ENCODE results near the gene AKAP9.

AKAP9 gene

GRCh38 chr7:92121681-92122080, 181.0 kb downstream of the AKAP9 start:
- no peaks in the 10 kb centered on the region for H3K27me3 ChIP-seq (ENCODE audit: low read length)
- peaks cover 8% of the 10 kb centered on the region; the same call in 1 of the 2 replicates for H3F3A ChIP-seq (ENCODE audit: insufficient read depth)
- H3K27ac ChIP-seq (ENCODE audit: low read depth, low read length): no peak overlapping the region
- no peak overlapping the region for H3K4me3 ChIP-seq (ENCODE audit: insufficient read depth, low read length, poor library complexity, severe bottlenecking)
- TF ChIP-seq CTCF (IDR thresholded peaks at IDR 0.05; ENCODE audit: insufficient read depth, low read length, poor library complexity, severe bottlenecking) (no peak), EZH2phosphoT487 (conservative IDR thresholded peaks at IDR 0.05; ENCODE audit: low read length) (no peak)
- H4K20me1 ChIP-seq (ENCODE audit: low read depth, low read length): peaks cover 44% of the 10 kb centered on the region
- H3K9me2 ChIP-seq (replicated peaks; ENCODE audit: insufficient read depth, low read length): no peaks in the 10 kb centered on the region
- peaks cover 92% of the 10 kb centered on the region for H3K36me3 ChIP-seq (ENCODE audit: low read length)
- H3K4me2 ChIP-seq (ENCODE audit: low read depth, low read length, poor library complexity, severe bottlenecking): no peak overlapping the region
- peaks cover 68% of the 10 kb centered on the region for H3K79me2 ChIP-seq (ENCODE audit: insufficient read depth, low read length)
- no peak overlapping the region for H2AFZ ChIP-seq (ENCODE audit: low read depth, low read length, severe bottlenecking)
- no peaks in the 10 kb centered on the region for H3K9me3 ChIP-seq (ENCODE audit: insufficient read depth, low read length)
- H3K9ac ChIP-seq (ENCODE audit: low read length): no peak overlapping the region

- TF ChIP-seq CTCF (IDR thresholded peaks at IDR 0.05; ENCODE audit: insufficient read depth, low read length, poor library complexity, severe bottlenecking) (no peak), EZH2phosphoT487 (conservative IDR thresholded peaks at IDR 0.05; ENCODE audit: low read length) (no peak)
- H3K4me3 ChIP-seq (ENCODE audit: insufficient read depth, low read length, poor library complexity, severe bottlenecking): no peak overlapping the region
- H3K27ac ChIP-seq (ENCODE audit: low read depth, low read length): peak overlapping the region; percentile 89; the same call in 1 of the 2 replicates
- H3K79me2 ChIP-seq (ENCODE audit: insufficient read depth, low read length): peaks cover 71% of the 10 kb centered on the region
- H3K9me2 ChIP-seq (replicated peaks; ENCODE audit: insufficient read depth, low read length): no peaks in the 10 kb centered on the region
- H3K36me3 ChIP-seq (ENCODE audit: low read length): peaks cover 58% of the 10 kb centered on the region
- peak overlapping the region; percentile 83 for H3K4me2 ChIP-seq (ENCODE audit: low read depth, low read length, poor library complexity, severe bottlenecking)
- peaks cover 51% of the 10 kb centered on the region for H4K20me1 ChIP-seq (ENCODE audit: low read depth, low read length)
- H3K9me3 ChIP-seq (ENCODE audit: insufficient read depth, low read length): no peaks in the 10 kb centered on the region
- H3K27me3 ChIP-seq (ENCODE audit: low read length): no peaks in the 10 kb centered on the region
- H3F3A ChIP-seq (ENCODE audit: insufficient read depth): peaks cover 22% of the 10 kb centered on the region; the same call in 1 of the 2 replicates
- no peak overlapping the region for H3K9ac ChIP-seq (ENCODE audit: low read length)
- no peak overlapping the region for H2AFZ ChIP-seq (ENCODE audit: low read depth, low read length, severe bottlenecking)
Observed at GRCh38 chr7:92131093-92131492, 190.4 kb downstream of the AKAP9 start.

GRCh38 chr7:92131764-92132330, 191.2 kb downstream of the AKAP9 start:
- peak overlapping the region; percentile 89 for H3K27ac ChIP-seq (ENCODE audit: low read depth, low read length)
- H3K4me3 ChIP-seq (ENCODE audit: insufficient read depth, low read length, poor library complexity, severe bottlenecking): peak overlapping the region; percentile 87
- no peaks in the 10 kb centered on the region for H3K9me2 ChIP-seq (replicated peaks; ENCODE audit: insufficient read depth, low read length)
- peaks cover 70% of the 10 kb centered on the region for H3K79me2 ChIP-seq (ENCODE audit: insufficient read depth, low read length)
- TF ChIP-seq CTCF (IDR thresholded peaks at IDR 0.05; ENCODE audit: insufficient read depth, low read length, poor library complexity, severe bottlenecking): no peak
- no peak for TF ChIP-seq EZH2phosphoT487 (conservative IDR thresholded peaks at IDR 0.05; ENCODE audit: low read length)
- H3K9ac ChIP-seq (ENCODE audit: low read length): peak overlapping the region; percentile 86
- no peaks in the 10 kb centered on the region for H3K9me3 ChIP-seq (ENCODE audit: insufficient read depth, low read length)
- peaks cover 21% of the 10 kb centered on the region; the same call in 1 of the 2 replicates for H3F3A ChIP-seq (ENCODE audit: insufficient read depth)
- H3K4me2 ChIP-seq (ENCODE audit: low read depth, low read length, poor library complexity, severe bottlenecking): peak overlapping the region; percentile 83
- H3K36me3 ChIP-seq (ENCODE audit: low read length): peaks cover 50% of the 10 kb centered on the region
- H2AFZ ChIP-seq (ENCODE audit: low read depth, low read length, severe bottlenecking): no peak overlapping the region
- H3K27me3 ChIP-seq (ENCODE audit: low read length): no peaks in the 10 kb centered on the region
- peaks cover 51% of the 10 kb centered on the region for H4K20me1 ChIP-seq (ENCODE audit: low read depth, low read length)
